Ascending aorta (tissue), 2 donors: ENCODE data around the gene KIRREL3. TPM values are rescaled to one million over a fixed set of nuclear protein-coding genes. Genes with fewer than 3 reads are reported as not detected.

ENCODE experiments used
- DNase-seq, 2 donors: peaks; one replicate each; pipeline ENCODE4 v3.0.0-alpha.2; 2019; ENCODE audit warnings: low spot score in 2 of 2
- H3K27ac ChIP-seq, 2 donors: fragments of 200-600 bp; sonication (generic); one replicate each; pipeline ENCODE4 v1.5.1; 2016 to 2017; ENCODE audit warnings: mild to moderate bottlenecking in 1 of 2
- H3K27me3 ChIP-seq: fragments of 200-600 bp; sonication (generic); one replicate; pipeline ENCODE4 v1.5.1; 2017
- H3K36me3 ChIP-seq, 2 donors: fragments of 200-600 bp; sonication (generic); one replicate each; pipeline ENCODE4 v1.5.1; 2016
- H3K4me1 ChIP-seq, 2 donors: fragments of 200-600 bp; sonication (generic); one replicate each; pipeline ENCODE4 v1.5.1; 2016 to 2017; ENCODE audit warnings: mild to moderate bottlenecking in 1 of 2
- H3K4me3 ChIP-seq, 2 donors: fragments of 200-600 bp; sonication (generic); one replicate each; pipeline ENCODE4 v1.5.1; 2016 to 2017; ENCODE audit warnings: mild to moderate bottlenecking in 1 of 2
- H3K9me3 ChIP-seq, 2 donors: fragments of 200-600 bp; sonication (generic); one replicate each; pipeline ENCODE4 v1.5.1; 2016
- intact Hi-C: fragments of 100-400 bp; cut with DNase I; formaldehyde crosslinking; loops from one replicate; pipeline ENCODE4 v1.15.1; 2023
- total RNA-seq: library from RNA; depleted of rRNA; stranded (reverse); fragments of >200 nt; gene quantifications from one replicate; pipeline ENCODE4 v1.1.0, GENCODE V29; 2016
- TF ChIP-seq, protein P1 (sequence below), 3 experiments: fragments of 200-600 bp in 2 of 3; fragments of 450-650 bp in 1 of 3; sonication (generic) in 2 of 3; IDR thresholded peaks; one replicate each; pipeline ENCODE4 v1.5.1; 2016 to 2019; ENCODE audit warnings: antibody characterized with exemption in 3 of 3, mild to moderate bottlenecking in 1 of 3, moderate library complexity in 1 of 3

KIRREL3 gene
- total RNA-seq, 1 donor from 2014 or later = not detected

DNA sequence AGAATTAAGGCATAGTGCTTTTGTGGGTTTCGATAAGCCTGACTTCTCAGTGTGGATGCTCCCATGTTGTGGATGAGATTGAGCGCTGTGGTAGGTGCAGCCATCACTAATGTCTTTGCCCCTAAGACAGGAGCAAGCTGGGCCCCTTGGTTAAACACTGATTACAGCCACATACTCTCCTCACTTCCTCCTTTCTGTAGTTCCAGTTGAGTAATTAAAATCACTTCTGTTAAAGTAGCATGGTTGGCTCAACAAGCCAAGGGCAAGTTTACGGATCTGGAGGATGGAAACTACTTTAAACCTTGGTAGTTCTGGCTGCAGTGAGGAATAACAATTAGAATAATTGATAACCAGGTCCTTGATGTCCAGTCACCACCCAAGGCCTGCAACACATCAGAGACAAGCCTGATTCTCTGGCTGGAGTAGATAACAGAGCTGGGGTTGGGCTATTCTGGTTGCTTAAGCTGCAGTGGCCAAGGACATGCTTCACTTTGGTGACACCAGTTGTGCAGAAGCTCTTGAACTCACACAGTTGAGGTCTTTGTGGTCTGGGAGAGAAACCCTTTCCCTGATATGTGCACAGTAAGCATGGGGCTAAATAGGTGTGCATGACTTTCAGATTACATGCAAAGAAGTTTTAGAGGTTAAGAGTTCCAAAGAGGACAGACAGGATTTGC lies 81.3 kb downstream of the KIRREL3 start:
- DNase-seq = no peak
- H3K27ac ChIP-seq = no peak overlapping the region
- TF ChIP-seq, protein P1, sequence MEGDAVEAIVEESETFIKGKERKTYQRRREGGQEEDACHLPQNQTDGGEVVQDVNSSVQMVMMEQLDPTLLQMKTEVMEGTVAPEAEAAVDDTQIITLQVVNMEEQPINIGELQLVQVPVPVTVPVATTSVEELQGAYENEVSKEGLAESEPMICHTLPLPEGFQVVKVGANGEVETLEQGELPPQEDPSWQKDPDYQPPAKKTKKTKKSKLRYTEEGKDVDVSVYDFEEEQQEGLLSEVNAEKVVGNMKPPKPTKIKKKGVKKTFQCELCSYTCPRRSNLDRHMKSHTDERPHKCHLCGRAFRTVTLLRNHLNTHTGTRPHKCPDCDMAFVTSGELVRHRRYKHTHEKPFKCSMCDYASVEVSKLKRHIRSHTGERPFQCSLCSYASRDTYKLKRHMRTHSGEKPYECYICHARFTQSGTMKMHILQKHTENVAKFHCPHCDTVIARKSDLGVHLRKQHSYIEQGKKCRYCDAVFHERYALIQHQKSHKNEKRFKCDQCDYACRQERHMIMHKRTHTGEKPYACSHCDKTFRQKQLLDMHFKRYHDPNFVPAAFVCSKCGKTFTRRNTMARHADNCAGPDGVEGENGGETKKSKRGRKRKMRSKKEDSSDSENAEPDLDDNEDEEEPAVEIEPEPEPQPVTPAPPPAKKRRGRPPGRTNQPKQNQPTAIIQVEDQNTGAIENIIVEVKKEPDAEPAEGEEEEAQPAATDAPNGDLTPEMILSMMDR (IDR thresholded peaks at IDR 0.05) = no peak
- H3K4me3 ChIP-seq = no peak overlapping the region
- H3K4me1 ChIP-seq = no peaks in the 10 kb centered on the region
- intact Hi-C loops = no loop called here
- no peaks in the 10 kb centered on the region for H3K9me3 ChIP-seq
- no peaks in the 10 kb centered on the region for H3K36me3 ChIP-seq
- no peaks in the 10 kb centered on the region for H3K27me3 ChIP-seq

DNA sequence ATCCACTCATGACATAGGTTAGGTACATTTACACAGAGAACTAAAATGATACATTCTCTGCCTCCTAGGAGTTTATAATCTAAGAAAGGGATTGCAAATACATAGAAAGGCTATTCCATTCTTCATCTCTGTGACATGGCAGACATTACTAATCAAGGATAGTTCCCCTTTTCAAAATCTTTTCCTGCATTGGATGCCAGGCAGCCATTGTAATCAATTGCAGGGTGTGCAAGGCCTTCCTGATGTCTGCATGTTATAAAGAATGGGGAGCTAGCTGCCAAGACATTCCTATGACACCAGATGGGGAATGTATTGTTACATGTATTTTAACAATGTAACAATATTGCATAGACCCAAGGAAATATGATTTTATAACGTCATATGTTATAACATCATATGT lies 82.0 kb downstream of the KIRREL3 start:
- Histone ChIP-seq H3K27me3 (no peaks in the 10 kb centered on the region), H3K36me3 (no peaks in the 10 kb centered on the region), H3K27ac (no peak overlapping the region), H3K4me1 (no peaks in the 10 kb centered on the region), H3K9me3 (no peaks in the 10 kb centered on the region), H3K4me3 (no peak overlapping the region)
- intact Hi-C loops = no loop called here
- DNase-seq = no peak
- TF ChIP-seq, protein P1 (IDR thresholded peaks at IDR 0.05) = no peak

DNA sequence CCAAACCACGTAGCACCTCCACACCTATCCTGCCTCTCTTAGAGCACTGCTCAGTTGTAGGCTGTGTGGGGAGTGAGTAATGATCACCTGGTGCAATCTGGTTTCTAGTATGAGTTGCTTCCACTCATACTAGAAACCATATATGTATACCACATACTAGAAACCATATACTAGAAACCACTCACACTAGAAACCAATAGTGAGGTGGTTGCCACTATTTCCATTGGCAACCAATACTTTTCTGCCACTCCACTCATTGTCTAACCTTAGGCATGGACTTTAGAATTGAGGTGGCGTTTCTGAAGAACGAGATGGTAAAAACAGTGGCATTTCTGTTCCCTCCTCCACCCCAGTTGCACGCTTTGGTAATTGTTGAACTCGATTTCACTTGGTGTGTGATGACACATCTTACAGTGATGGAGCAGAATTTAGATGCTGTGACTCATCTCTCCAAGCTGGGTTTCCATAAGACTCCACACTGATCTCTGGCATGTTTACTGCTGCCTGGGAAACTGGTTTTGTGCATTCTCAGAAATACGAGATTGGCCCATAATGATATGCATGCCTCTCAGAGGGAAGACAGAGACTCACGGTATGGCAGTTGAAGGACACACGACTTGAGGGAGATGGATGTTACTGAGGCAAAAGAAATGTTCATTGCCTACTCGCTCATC lies 82.9 kb downstream of the KIRREL3 start:
- intact Hi-C loops = no loop called here

DNA sequence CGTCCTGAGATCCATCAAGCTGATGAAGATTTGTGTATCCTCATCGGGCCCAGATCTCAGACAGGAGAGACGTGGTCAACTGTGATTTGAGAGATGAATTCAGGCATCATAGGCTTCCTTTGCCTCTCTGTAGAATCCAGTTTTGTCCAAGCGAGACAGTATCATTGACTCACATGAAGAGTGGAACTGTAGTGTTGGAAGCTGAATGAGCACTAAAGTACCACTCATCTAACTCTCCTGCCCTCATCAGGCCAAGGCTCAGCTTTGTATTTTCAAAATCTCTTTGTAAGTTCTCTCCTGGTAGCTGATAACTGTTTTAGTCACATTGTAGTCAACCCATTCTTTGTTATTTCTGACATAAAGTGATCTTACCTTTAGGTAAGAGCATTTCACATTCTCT lies 85.1 kb downstream of the KIRREL3 start:
- H3K9me3 ChIP-seq = no peaks in the 10 kb centered on the region
- TF ChIP-seq, protein P1 (IDR thresholded peaks at IDR 0.05) = no peak
- no peaks in the 10 kb centered on the region for H3K36me3 ChIP-seq
- no peak overlapping the region for H3K27ac ChIP-seq
- no peaks in the 10 kb centered on the region for H3K4me1 ChIP-seq
- no peak overlapping the region for H3K4me3 ChIP-seq
- intact Hi-C loops = no loop called here
- DNase-seq = no peak
- H3K27me3 ChIP-seq = no peaks in the 10 kb centered on the region

More for the DNA sequence above, 82.9 kb downstream of the KIRREL3 start:
- no peak for DNase-seq
- Histone ChIP-seq H3K4me3 (no peak overlapping the region), H3K27me3 (no peaks in the 10 kb centered on the region), H3K36me3 (no peaks in the 10 kb centered on the region), H3K27ac (no peak overlapping the region), H3K4me1 (no peaks in the 10 kb centered on the region), H3K9me3 (no peaks in the 10 kb centered on the region)
- TF ChIP-seq, protein P1 (IDR thresholded peaks at IDR 0.05) = no peak

DNA sequence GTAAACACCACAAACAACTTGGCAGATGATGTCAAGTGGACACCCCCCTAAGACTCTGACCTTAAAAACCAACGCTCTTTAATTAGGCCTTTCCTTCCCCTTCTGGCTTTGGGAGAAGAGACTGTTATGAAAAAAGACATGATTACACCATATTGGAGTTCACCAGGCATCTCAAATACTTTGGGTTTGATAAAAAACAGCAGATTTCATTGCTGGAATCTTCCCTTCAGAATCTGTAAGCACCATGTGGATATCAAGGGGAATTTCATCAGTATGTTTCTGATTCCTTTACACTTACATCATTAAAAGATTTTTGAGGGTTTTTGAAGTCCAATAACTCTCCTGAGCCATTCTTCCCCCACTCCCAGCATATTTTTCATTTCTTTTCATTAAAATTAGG lies 85.6 kb downstream of the KIRREL3 start:
- no peaks in the 10 kb centered on the region for H3K36me3 ChIP-seq
- intact Hi-C loops = no loop called here
- DNase-seq = no peak
- TF ChIP-seq, protein P1 (IDR thresholded peaks at IDR 0.05) = no peak
- H3K27me3 ChIP-seq = no peaks in the 10 kb centered on the region
- no peak overlapping the region for H3K4me3 ChIP-seq
- H3K27ac ChIP-seq = no peak overlapping the region
- no peaks in the 10 kb centered on the region for H3K4me1 ChIP-seq
- no peaks in the 10 kb centered on the region for H3K9me3 ChIP-seq
